HEK293 (cell line): Measurements from ENCODE around the gene CNOT2.

ENCODE experiments used
- HOXC10 ChIP-seq: sonication (generic); formaldehyde crosslinking; IDR thresholded peaks from 2 replicates; pipeline ENCODE4 v1.8.1; 2023; ENCODE audit warnings: mild to moderate bottlenecking, missing genetic modification reagents
- OVOL3 ChIP-seq: fragments of 450-650 bp; formaldehyde crosslinking; IDR thresholded peaks from 2 replicates; pipeline ENCODE4 v1.5.1; 2016; ENCODE audit warnings: missing biosample characterization, missing genetic modification characterization
- ZIC2 ChIP-seq: fragments of 450-650 bp; formaldehyde crosslinking; IDR thresholded peaks from 2 replicates; pipeline ENCODE4 v1.5.1; 2016; ENCODE audit warnings: missing biosample characterization, missing genetic modification characterization
- ZNF555 ChIP-seq: fragments of 450-650 bp; formaldehyde crosslinking; conservative IDR thresholded peaks from 2 replicates; pipeline ENCODE4 v1.5.1; 2017; ENCODE audit warnings: missing biosample characterization, mild to moderate bottlenecking, missing genetic modification characterization, inconsistent platforms
- TF ChIP-seq, protein P1 (sequence below): fragments of 450-650 bp; formaldehyde crosslinking; IDR thresholded peaks from 2 replicates; pipeline ENCODE4 v1.5.1; 2016; ENCODE audit warnings: missing biosample characterization, missing genetic modification characterization
- TF ChIP-seq, protein P2 (sequence below): fragments of 450-650 bp; IDR thresholded peaks from 2 replicates; pipeline ENCODE4 v1.5.1; 2018; ENCODE audit warnings: missing biosample characterization, missing genetic modification characterization
- TF ChIP-seq, protein P3 (sequence below): fragments of 450-650 bp; formaldehyde crosslinking; IDR thresholded peaks from 2 replicates; pipeline ENCODE4 v1.5.1; 2016; ENCODE audit warnings: missing biosample characterization, missing genetic modification characterization

- TF ChIP-seq, protein P1, sequence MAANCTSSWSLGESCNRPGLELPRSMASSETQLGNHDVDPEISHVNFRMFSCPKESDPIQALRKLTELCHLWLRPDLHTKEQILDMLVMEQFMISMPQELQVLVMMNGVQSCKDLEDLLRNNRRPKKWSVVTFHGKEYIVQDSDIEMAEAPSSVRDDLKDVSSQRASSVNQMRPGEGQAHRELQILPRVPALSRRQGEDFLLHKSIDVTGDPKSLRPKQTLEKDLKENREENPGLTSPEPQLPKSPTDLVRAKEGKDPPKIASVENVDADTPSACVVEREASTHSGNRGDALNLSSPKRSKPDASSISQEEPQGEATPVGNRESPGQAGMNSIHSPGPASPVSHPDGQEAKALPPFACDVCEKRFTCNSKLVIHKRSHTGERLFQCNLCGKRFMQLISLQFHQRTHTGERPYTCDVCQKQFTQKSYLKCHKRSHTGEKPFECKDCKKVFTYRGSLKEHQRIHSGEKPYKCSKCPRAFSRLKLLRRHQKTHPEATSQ (tag by site-specific recombination), result no peak
- TF ChIP-seq, protein P2, sequence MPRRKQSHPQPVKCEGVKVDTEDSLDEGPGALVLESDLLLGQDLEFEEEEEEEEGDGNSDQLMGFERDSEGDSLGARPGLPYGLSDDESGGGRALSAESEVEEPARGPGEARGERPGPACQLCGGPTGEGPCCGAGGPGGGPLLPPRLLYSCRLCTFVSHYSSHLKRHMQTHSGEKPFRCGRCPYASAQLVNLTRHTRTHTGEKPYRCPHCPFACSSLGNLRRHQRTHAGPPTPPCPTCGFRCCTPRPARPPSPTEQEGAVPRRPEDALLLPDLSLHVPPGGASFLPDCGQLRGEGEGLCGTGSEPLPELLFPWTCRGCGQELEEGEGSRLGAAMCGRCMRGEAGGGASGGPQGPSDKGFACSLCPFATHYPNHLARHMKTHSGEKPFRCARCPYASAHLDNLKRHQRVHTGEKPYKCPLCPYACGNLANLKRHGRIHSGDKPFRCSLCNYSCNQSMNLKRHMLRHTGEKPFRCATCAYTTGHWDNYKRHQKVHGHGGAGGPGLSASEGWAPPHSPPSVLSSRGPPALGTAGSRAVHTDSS, result no peak
- TF ChIP-seq OVOL3 (tag by site-specific recombination), result no peak
- TF ChIP-seq, protein P3, sequence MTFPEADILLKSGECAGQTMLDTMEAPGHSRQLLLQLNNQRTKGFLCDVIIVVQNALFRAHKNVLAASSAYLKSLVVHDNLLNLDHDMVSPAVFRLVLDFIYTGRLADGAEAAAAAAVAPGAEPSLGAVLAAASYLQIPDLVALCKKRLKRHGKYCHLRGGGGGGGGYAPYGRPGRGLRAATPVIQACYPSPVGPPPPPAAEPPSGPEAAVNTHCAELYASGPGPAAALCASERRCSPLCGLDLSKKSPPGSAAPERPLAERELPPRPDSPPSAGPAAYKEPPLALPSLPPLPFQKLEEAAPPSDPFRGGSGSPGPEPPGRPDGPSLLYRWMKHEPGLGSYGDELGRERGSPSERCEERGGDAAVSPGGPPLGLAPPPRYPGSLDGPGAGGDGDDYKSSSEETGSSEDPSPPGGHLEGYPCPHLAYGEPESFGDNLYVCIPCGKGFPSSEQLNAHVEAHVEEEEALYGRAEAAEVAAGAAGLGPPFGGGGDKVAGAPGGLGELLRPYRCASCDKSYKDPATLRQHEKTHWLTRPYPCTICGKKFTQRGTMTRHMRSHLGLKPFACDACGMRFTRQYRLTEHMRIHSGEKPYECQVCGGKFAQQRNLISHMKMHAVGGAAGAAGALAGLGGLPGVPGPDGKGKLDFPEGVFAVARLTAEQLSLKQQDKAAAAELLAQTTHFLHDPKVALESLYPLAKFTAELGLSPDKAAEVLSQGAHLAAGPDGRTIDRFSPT (tag by site-specific recombination), result no peak
- TF ChIP-seq HOXC10 (CRISPR knock-in tag), result no peak
- no peak for TF ChIP-seq ZNF555 (tag by site-specific recombination)
- TF ChIP-seq ZIC2 (tag by site-specific recombination), result no peak
Observed at GRCh38 chr12:70400124-70400523, 156.9 kb downstream of the CNOT2 start.
